Muscle layer of duodenum (tissue), 2 donors: ENCODE data around the gene DNAJB5.
A peak's percentile ranks its signal among the peaks of the same experiment; 100 is the strongest.

Experiments
- H3K27ac ChIP-seq: one replicate; pipeline ENCODE4 v1.7.0; 2013; ENCODE audit warnings: mild to moderate bottlenecking, low read length
- H3K27me3 ChIP-seq: one replicate; pipeline ENCODE4 v1.7.0; 2013; ENCODE audit warnings: low read depth, mild to moderate bottlenecking, control low read depth, low read length
- H3K36me3 ChIP-seq, 2 donors: one replicate each; pipeline ENCODE4 v1.7.0; 2013; ENCODE audit warnings: low read length in 2 of 2, control low read depth in 1 of 2, mild to moderate bottlenecking in 1 of 2; ENCODE audit not compliant: insufficient read depth in 2 of 2, control insufficient read depth in 1 of 2
- H3K4me1 ChIP-seq, 2 donors: one replicate each; pipeline ENCODE4 v1.7.0; 2013; ENCODE audit warnings: low read length in 2 of 2, mild to moderate bottlenecking in 2 of 2, control low read depth in 1 of 2, moderate library complexity in 1 of 2; ENCODE audit not compliant: insufficient read depth in 2 of 2, control insufficient read depth in 1 of 2
- H3K4me3 ChIP-seq, 2 donors: one replicate each; pipeline ENCODE4 v1.7.0; 2013; ENCODE audit warnings: low read length in 2 of 2, low read depth in 1 of 2, mild to moderate bottlenecking in 1 of 2
- H3K9me3 ChIP-seq, 2 donors: one replicate each; pipeline ENCODE4 v1.7.0; 2013; ENCODE audit warnings: low read length in 2 of 2, control low read depth in 1 of 2, mild to moderate bottlenecking in 1 of 2; ENCODE audit not compliant: control insufficient read depth in 1 of 2
- donor health status: healthy.

DNAJB5 gene

GRCh38 chr9:34994260-34994899 lies 4.8 kb downstream of the DNAJB5 start:
- peak overlapping the region; percentile 99 for H3K27ac ChIP-seq
- H3K36me3 ChIP-seq = peaks cover 26% of the 10 kb centered on the region in 2 donors
- H3K9me3 ChIP-seq = no peaks in the 10 kb centered on the region
- no peaks in the 10 kb centered on the region for H3K27me3 ChIP-seq
- peaks cover 37 to 62% of the 10 kb centered on the region in 2 donors for H3K4me1 ChIP-seq
- H3K4me3 ChIP-seq = peak overlapping the region; percentile 13 to 49

- peak overlapping the region; percentile 99 for H3K27ac ChIP-seq
- H3K4me3 ChIP-seq = peak overlapping the region; percentile 13 to 49
- peaks cover 37 to 62% of the 10 kb centered on the region in 2 donors for H3K4me1 ChIP-seq
- H3K27me3 ChIP-seq = no peaks in the 10 kb centered on the region
- peaks cover 26% of the 10 kb centered on the region in 2 donors for H3K36me3 ChIP-seq
- H3K9me3 ChIP-seq = no peaks in the 10 kb centered on the region
Measured at GRCh38 chr9:34994900-34995669, 5.5 kb downstream of the DNAJB5 start.

DNA sequence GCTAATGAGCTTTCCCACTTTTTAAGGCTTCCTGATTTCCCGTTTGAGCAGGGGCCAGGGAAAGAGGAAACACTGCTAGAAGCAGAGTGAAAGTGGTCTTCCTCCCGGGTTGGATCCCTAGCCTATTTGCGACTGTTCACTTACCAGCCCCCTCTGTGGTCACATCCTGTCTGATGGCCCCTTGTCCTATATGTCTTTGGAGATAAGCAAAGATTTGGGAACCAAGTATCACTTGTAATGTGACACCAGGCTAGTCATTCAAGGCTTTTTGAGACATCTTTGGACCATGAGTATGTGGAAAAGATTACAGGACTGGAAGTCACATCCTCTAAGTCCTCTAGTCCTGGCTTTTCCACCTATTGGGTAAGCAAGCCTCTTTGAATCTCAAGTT lies 6.1 kb downstream of the DNAJB5 start:
- no peaks in the 10 kb centered on the region for H3K27me3 ChIP-seq
- peak overlapping the region in 1 of 2 donors; percentile 49 for H3K4me3 ChIP-seq
- H3K27ac ChIP-seq = peak overlapping the region; percentile 99
- H3K36me3 ChIP-seq = peaks cover 26% of the 10 kb centered on the region in 2 donors
- peaks cover 37 to 61% of the 10 kb centered on the region in 2 donors for H3K4me1 ChIP-seq
- no peaks in the 10 kb centered on the region for H3K9me3 ChIP-seq

DNA sequence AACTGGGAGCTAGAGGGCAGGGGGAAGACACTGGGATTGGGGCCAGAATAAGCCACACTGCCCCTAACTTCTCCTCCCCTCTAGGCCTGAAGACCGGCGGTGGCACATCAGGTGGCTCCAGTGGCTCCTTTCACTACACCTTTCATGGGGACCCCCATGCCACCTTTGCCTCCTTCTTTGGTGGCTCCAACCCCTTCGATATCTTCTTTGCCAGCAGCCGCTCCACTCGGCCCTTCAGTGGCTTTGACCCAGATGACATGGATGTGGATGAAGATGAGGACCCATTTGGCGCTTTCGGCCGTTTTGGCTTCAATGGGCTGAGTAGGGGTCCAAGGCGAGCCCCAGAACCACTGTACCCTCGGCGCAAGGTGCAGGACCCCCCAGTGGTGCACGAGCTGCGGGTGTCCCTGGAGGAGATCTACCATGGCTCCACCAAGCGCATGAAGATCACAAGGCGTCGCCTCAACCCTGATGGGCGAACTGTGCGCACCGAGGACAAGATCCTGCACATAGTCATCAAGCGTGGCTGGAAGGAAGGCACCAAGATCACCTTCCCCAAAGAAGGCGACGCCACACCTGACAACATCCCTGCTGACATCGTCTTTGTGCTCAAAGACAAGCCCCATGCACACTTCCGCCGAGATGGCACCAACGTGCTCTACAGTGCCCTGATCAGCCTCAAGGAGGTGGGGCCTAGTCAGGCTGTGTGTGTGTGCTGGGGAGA lies 6.8 kb downstream of the DNAJB5 start:
- Histone ChIP-seq H3K36me3 (peaks cover 26% of the 10 kb centered on the region in 2 donors), H3K27me3 (no peaks in the 10 kb centered on the region), H3K9me3 (no peaks in the 10 kb centered on the region), H3K4me3 (no peak overlapping the region), H3K4me1 (peaks cover 33 to 54% of the 10 kb centered on the region in 2 donors), H3K27ac (peak overlapping the region; percentile 99)

DNA sequence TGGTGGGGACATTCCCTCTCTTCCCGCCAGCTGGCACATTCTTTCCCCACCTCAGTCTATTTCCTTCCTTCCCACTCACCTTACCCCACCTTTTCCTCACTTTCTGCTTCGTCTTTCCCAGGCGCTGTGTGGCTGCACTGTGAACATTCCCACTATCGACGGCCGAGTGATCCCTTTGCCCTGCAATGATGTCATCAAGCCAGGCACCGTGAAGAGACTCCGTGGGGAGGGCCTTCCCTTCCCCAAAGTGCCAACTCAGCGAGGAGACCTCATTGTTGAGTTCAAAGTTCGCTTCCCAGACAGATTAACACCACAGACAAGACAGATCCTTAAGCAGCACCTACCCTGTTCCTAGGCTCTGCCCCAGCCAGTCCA lies 7.3 kb downstream of the DNAJB5 start:
- Histone ChIP-seq H3K9me3 (no peaks in the 10 kb centered on the region), H3K27me3 (no peaks in the 10 kb centered on the region), H3K36me3 (peaks cover 26% of the 10 kb centered on the region in 2 donors), H3K4me1 (peaks cover 32 to 50% of the 10 kb centered on the region in 2 donors), H3K4me3 (no peak overlapping the region), H3K27ac (peak overlapping the region; percentile 1)

DNA sequence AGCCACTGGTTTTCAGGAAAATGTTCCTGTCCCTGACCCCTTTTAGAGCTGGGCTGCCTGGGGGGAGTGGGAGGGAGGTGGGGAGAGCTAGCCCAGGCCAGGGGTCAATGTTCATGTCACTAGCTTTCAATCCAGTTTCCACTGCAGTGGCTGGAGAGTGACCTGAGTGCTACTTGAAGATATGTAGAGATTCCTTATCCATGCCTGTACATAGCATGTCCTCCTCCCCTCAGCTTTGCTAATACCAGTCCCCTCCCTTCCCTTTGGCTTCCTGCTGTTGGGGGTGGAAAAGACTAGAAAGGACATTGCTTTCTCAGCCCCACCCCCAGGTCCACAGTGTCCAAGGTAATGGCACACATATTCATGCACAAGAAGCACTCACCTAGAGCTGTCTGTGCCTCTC lies 7.8 kb downstream of the DNAJB5 start:
- Histone ChIP-seq H3K27ac (peak overlapping the region; percentile 1), H3K4me3 (no peak overlapping the region), H3K36me3 (peaks cover 26% of the 10 kb centered on the region in 2 donors), H3K4me1 (peaks cover 29 to 45% of the 10 kb centered on the region in 2 donors), H3K27me3 (no peaks in the 10 kb centered on the region), H3K9me3 (no peaks in the 10 kb centered on the region)

GRCh38 chr9:34998266-34998665 lies 8.7 kb downstream of the DNAJB5 start:
- H3K4me3 ChIP-seq = no peak overlapping the region
- H3K27ac ChIP-seq = peak overlapping the region; percentile 1
- H3K27me3 ChIP-seq = no peaks in the 10 kb centered on the region
- H3K9me3 ChIP-seq = no peaks in the 10 kb centered on the region
- peaks cover 26% of the 10 kb centered on the region in 2 donors for H3K36me3 ChIP-seq
- H3K4me1 ChIP-seq = peaks cover 21 to 43% of the 10 kb centered on the region in 2 donors

DNA sequence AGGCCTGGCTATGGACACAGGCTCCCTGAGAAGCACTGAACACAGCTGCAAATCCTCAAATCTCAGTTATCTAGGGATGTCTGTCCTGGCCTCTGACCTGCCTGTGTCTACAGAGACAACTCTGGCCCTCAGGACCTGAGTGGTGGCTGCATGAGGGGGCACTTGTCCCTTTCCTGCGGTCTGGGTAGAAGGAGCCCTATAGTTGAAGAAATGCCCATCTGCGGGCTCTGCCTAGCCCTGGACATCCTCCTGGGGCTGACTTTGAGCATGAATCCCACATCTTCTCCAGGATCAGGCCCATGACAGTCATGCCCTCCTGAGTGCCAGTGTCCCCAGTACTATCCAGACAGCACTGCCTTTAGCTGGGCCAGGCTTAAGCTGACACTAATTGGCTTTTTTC lies 10.0 kb downstream of the DNAJB5 start:
- H3K27me3 ChIP-seq = no peaks in the 10 kb centered on the region
- no peak overlapping the region for H3K27ac ChIP-seq
- H3K4me3 ChIP-seq = no peak overlapping the region
- H3K4me1 ChIP-seq = peaks cover 9 to 30% of the 10 kb centered on the region in 2 donors
- H3K9me3 ChIP-seq = no peaks in the 10 kb centered on the region
- H3K36me3 ChIP-seq = peaks cover 26% of the 10 kb centered on the region in 2 donors

- Histone ChIP-seq H3K36me3 (peaks cover 17 to 23% of the 10 kb centered on the region in 2 donors), H3K27ac (no peak overlapping the region), H3K27me3 (no peaks in the 10 kb centered on the region), H3K4me1 (peaks cover 0 to 18% of the 10 kb centered on the region in 2 donors), H3K4me3 (no peak overlapping the region), H3K9me3 (no peaks in the 10 kb centered on the region)
Measured at GRCh38 chr9:35000535-35001284, 11.2 kb downstream of the DNAJB5 start.

- Histone ChIP-seq H3K27ac (no peak overlapping the region), H3K4me1 (peaks cover 0 to 14% of the 10 kb centered on the region in 2 donors), H3K9me3 (no peaks in the 10 kb centered on the region), H3K4me3 (no peak overlapping the region), H3K36me3 (peaks cover 16 to 18% of the 10 kb centered on the region in 2 donors), H3K27me3 (no peaks in the 10 kb centered on the region)
Measured at GRCh38 chr9:35001285-35001677, 11.7 kb downstream of the DNAJB5 start.
